IPS-20b (cell line): Measurements from ENCODE around the gene DNAH7.
"Not testable (repeated sequence)": the region's sequence is repeated elsewhere in the genome, so short reads cannot be mapped to it uniquely, and the experiment has no call there.

Experiments
- H3K27ac ChIP-seq: one replicate; pipeline ENCODE4 v1.5.1; 2013; ENCODE audit warnings: low read length
- H3K27me3 ChIP-seq: 2 replicates; pipeline ENCODE4 v1.6.1; 2013; ENCODE audit warnings: mild to moderate bottlenecking, low read length, inconsistent platforms; ENCODE audit not compliant: insufficient read depth
- H3K36me3 ChIP-seq: 2 replicates; pipeline ENCODE4 v1.6.1; 2013; ENCODE audit warnings: low read depth, mild to moderate bottlenecking, inconsistent platforms, low read length, moderate library complexity; ENCODE audit not compliant: insufficient read depth
- H3K4me1 ChIP-seq: 2 replicates; pipeline ENCODE4 v1.6.1; 2013; ENCODE audit warnings: mild to moderate bottlenecking, control low read depth, inconsistent platforms, low read length, moderate library complexity; ENCODE audit not compliant: insufficient read depth
- H3K4me3 ChIP-seq: 2 replicates; pipeline ENCODE4 v1.5.1; 2013; ENCODE audit warnings: mild to moderate bottlenecking, low read length, inconsistent platforms
- H3K9ac ChIP-seq: 2 replicates; pipeline ENCODE4 v1.6.1; 2013; ENCODE audit warnings: low read depth, mild to moderate bottlenecking, inconsistent platforms, low read length, moderate library complexity
- H3K9me3 ChIP-seq: 2 replicates; pipeline ENCODE4 v1.6.1; 2013; ENCODE audit warnings: mild to moderate bottlenecking, low read depth, low read length, inconsistent platforms; ENCODE audit not compliant: insufficient read depth

The DNAH7 gene

GRCh38 chr2:195945056-195945455 is 123.6 kb downstream of the DNAH7 start:
- H3K36me3 ChIP-seq, result no peaks in the 10 kb centered on the region
- no peak overlapping the region for H3K9ac ChIP-seq
- no peaks in the 10 kb centered on the region for H3K4me1 ChIP-seq
- H3K27me3 ChIP-seq, result no peaks in the 10 kb centered on the region
- no peak overlapping the region for H3K4me3 ChIP-seq
- no peaks in the 10 kb centered on the region for H3K9me3 ChIP-seq
- H3K27ac ChIP-seq, result no peak overlapping the region

- H3K4me1 ChIP-seq, result no peaks in the 10 kb centered on the region
- H3K9ac ChIP-seq, result no peak overlapping the region
- no peaks in the 10 kb centered on the region for H3K9me3 ChIP-seq
- H3K27me3 ChIP-seq, result no peaks in the 10 kb centered on the region
- no peak overlapping the region for H3K4me3 ChIP-seq
- H3K27ac ChIP-seq, result no peak overlapping the region
- H3K36me3 ChIP-seq, result no peaks in the 10 kb centered on the region
These were observed 131.5 kb downstream of the DNAH7 start for GRCh38 chr2:195937176-195937575.

GRCh38 chr2:195934484-195934883 is 134.2 kb downstream of the DNAH7 start:
- H3K9me3 ChIP-seq, result no peaks in the 10 kb centered on the region
- no peaks in the 10 kb centered on the region for H3K27me3 ChIP-seq
- H3K4me1 ChIP-seq, result no peaks in the 10 kb centered on the region
- H3K36me3 ChIP-seq, result no peaks in the 10 kb centered on the region
- no peak overlapping the region for H3K9ac ChIP-seq
- no peak overlapping the region for H3K27ac ChIP-seq
- no peak overlapping the region for H3K4me3 ChIP-seq

GRCh38 chr2:195929531-195929930 is 139.1 kb downstream of the DNAH7 start:
- H3K9ac ChIP-seq, result no peak overlapping the region
- H3K9me3 ChIP-seq, result no peaks in the 10 kb centered on the region
- H3K27ac ChIP-seq, result no peak overlapping the region
- no peaks in the 10 kb centered on the region for H3K4me1 ChIP-seq
- H3K36me3 ChIP-seq, result no peaks in the 10 kb centered on the region
- no peak overlapping the region for H3K4me3 ChIP-seq
- no peaks in the 10 kb centered on the region for H3K27me3 ChIP-seq

GRCh38 chr2:195925120-195925519 is 143.5 kb downstream of the DNAH7 start:
- Histone ChIP-seq H3K27ac (no peak overlapping the region), H3K4me3 (no peak overlapping the region), H3K27me3 (no peaks in the 10 kb centered on the region), H3K9ac (no peak overlapping the region), H3K4me1 (no peaks in the 10 kb centered on the region), H3K36me3 (no peaks in the 10 kb centered on the region), H3K9me3 (no peaks in the 10 kb centered on the region)

- H3K36me3 ChIP-seq, result no peaks in the 10 kb centered on the region
- no peaks in the 10 kb centered on the region for H3K9me3 ChIP-seq
- H3K27me3 ChIP-seq, result no peaks in the 10 kb centered on the region
- H3K4me3 ChIP-seq, result no peak overlapping the region
- H3K9ac ChIP-seq, result no peak overlapping the region
- no peak overlapping the region for H3K27ac ChIP-seq
- H3K4me1 ChIP-seq, result no peaks in the 10 kb centered on the region
These were observed 144.7 kb downstream of the DNAH7 start for GRCh38 chr2:195923889-195924288.

- H3K4me3 ChIP-seq, H3K9ac ChIP-seq, H3K9me3 ChIP-seq: not testable (repeated sequence)
These were observed 151.5 kb downstream of the DNAH7 start for GRCh38 chr2:195917021-195917600.

GRCh38 chr2:195912079-195912478 is 156.6 kb downstream of the DNAH7 start:
- no peaks in the 10 kb centered on the region for H3K27me3 ChIP-seq
- H3K36me3 ChIP-seq, result no peaks in the 10 kb centered on the region
- H3K9ac ChIP-seq, result no peak overlapping the region
- H3K4me3 ChIP-seq, result no peak overlapping the region
- H3K9me3 ChIP-seq, result no peaks in the 10 kb centered on the region
- no peaks in the 10 kb centered on the region for H3K4me1 ChIP-seq
- H3K27ac ChIP-seq, result no peak overlapping the region

More at GRCh38 chr2:195917021-195917600, 151.5 kb downstream of the DNAH7 start:
- not testable (repeated sequence) for H3K36me3 ChIP-seq, H3K4me1 ChIP-seq, H3K27ac ChIP-seq, H3K27me3 ChIP-seq

GRCh38 chr2:195910570-195910969 is 158.1 kb downstream of the DNAH7 start:
- Histone ChIP-seq H3K9ac (no peak overlapping the region), H3K4me3 (no peak overlapping the region), H3K9me3 (no peaks in the 10 kb centered on the region), H3K27ac (no peak overlapping the region), H3K36me3 (no peaks in the 10 kb centered on the region), H3K4me1 (no peaks in the 10 kb centered on the region), H3K27me3 (no peaks in the 10 kb centered on the region)

- Histone ChIP-seq H3K9me3 (no peaks in the 10 kb centered on the region), H3K36me3 (no peaks in the 10 kb centered on the region), H3K4me1 (no peaks in the 10 kb centered on the region), H3K27ac (no peak overlapping the region), H3K4me3 (no peak overlapping the region), H3K9ac (no peak overlapping the region), H3K27me3 (no peaks in the 10 kb centered on the region)
These were observed 158.7 kb downstream of the DNAH7 start for GRCh38 chr2:195909926-195910325.

- H3K36me3 ChIP-seq, result no peaks in the 10 kb centered on the region
- no peak overlapping the region for H3K4me3 ChIP-seq
- no peak overlapping the region for H3K27ac ChIP-seq
- H3K4me1 ChIP-seq, result no peaks in the 10 kb centered on the region
- no peaks in the 10 kb centered on the region for H3K9me3 ChIP-seq
- no peak overlapping the region for H3K9ac ChIP-seq
- H3K27me3 ChIP-seq, result no peaks in the 10 kb centered on the region
These were observed 161.2 kb downstream of the DNAH7 start for GRCh38 chr2:195907474-195907873.

GRCh38 chr2:195903956-195904355 is 164.7 kb downstream of the DNAH7 start:
- no peaks in the 10 kb centered on the region for H3K4me1 ChIP-seq
- H3K9me3 ChIP-seq, result no peaks in the 10 kb centered on the region
- no peak overlapping the region for H3K9ac ChIP-seq
- no peak overlapping the region for H3K4me3 ChIP-seq
- H3K36me3 ChIP-seq, result no peaks in the 10 kb centered on the region
- H3K27ac ChIP-seq, result no peak overlapping the region
- no peaks in the 10 kb centered on the region for H3K27me3 ChIP-seq
